HG03060 (cell line): Measurements from ENCODE around the gene SHMT1.

Experiments used
- ATAC-seq: cut with Tn5 transposase; IDR thresholded peaks from one replicate; pipeline ENCODE4 v1.9.1; 2021; ENCODE audit warnings: low read depth, moderate number of reproducible peaks; ENCODE audit not compliant: unreplicated experiment

SHMT1 gene

GRCh38 chr17:18328643-18329204 is 34.6 kb downstream of the SHMT1 start:
- no peak for ATAC-seq

DNA sequence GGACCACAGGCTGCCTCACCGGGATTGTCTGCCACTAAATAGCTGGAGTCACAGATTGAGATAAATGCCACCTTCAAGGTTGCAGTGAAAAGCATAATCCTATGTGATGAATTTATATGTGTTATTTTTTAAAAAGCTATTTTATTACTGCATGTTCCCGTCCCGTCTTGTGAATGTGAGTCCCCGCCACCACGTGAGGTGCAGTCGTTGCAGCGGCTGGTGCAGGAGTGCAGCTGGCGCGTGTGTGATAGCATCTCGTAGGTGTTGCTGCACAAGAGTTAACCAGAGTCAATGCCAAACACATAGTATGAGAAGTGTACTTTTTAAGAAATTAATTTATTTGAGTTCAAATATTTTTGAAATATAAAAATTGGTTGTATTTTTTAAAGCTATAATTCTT is 35.8 kb downstream of the SHMT1 start:
- no peak for ATAC-seq

- no peak for ATAC-seq
Observed at GRCh38 chr17:18327093-18327492, 36.3 kb downstream of the SHMT1 start.

- no peak for ATAC-seq
Observed at GRCh38 chr17:18326572-18326971, 36.8 kb downstream of the SHMT1 start.

- no peak for ATAC-seq
Observed at GRCh38 chr17:18326039-18326438, 37.3 kb downstream of the SHMT1 start.

GRCh38 chr17:18324140-18325050 is 39.0 kb downstream of the SHMT1 start:
- no peak for ATAC-seq

- ATAC-seq, result no peak
Observed at GRCh38 chr17:18323507-18324139, 39.7 kb downstream of the SHMT1 start.

- ATAC-seq, result no peak
Observed at GRCh38 chr17:18323007-18323406, 40.3 kb downstream of the SHMT1 start.

- no peak for ATAC-seq
Observed at GRCh38 chr17:18322522-18322921, 40.8 kb downstream of the SHMT1 start.

DNA sequence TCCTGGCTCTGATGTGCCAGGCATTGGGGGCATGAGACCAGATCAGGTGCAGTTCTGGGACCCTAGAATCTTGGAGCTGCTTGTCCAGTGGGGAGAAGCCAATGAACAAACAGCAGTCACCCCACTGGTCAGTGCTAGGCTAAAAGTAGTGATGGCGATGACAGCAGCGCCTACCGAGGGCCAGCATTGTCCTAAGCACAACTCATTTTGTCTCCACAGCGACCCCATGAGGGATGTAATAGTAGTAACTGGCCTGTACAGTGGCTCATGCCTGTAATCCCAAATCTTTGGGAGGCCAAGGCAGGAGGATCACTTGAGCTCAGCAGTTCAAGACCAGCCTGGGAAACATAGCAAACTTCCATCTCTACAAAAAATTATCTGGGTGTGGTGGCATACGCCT is 42.0 kb downstream of the SHMT1 start:
- no peak for ATAC-seq

DNA sequence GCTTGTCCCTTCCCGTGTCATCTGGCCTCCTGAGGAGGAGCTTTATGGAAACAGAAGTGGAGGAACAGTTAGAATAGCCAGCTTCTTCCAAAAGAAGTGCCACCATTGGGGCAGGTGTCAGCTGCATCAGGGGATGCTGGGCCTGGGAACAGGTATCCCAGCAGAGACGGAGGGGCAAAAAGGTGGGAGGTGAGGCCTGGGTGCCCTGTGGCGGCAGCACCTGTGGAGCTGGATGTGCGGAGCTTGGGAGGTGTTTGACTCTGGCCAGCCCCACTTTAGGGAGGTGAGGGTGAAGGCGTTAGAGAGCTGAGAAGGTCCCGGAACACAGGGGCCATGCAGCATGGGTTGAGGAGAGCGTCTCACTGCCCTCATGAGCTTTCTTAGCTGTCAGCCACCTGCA is 43.0 kb downstream of the SHMT1 start:
- ATAC-seq, result no peak

- ATAC-seq, result no peak
Observed at GRCh38 chr17:18319604-18320256, 43.6 kb downstream of the SHMT1 start.

GRCh38 chr17:18318771-18319450 is 44.4 kb downstream of the SHMT1 start:
- no peak for ATAC-seq

- ATAC-seq, result no peak
Observed at GRCh38 chr17:18318117-18318516, 45.2 kb downstream of the SHMT1 start.

GRCh38 chr17:18315961-18316360 is 47.4 kb downstream of the SHMT1 start:
- ATAC-seq, result no peak

- ATAC-seq, result no peak
Observed at GRCh38 chr17:18315562-18315922, 47.8 kb downstream of the SHMT1 start.

DNA sequence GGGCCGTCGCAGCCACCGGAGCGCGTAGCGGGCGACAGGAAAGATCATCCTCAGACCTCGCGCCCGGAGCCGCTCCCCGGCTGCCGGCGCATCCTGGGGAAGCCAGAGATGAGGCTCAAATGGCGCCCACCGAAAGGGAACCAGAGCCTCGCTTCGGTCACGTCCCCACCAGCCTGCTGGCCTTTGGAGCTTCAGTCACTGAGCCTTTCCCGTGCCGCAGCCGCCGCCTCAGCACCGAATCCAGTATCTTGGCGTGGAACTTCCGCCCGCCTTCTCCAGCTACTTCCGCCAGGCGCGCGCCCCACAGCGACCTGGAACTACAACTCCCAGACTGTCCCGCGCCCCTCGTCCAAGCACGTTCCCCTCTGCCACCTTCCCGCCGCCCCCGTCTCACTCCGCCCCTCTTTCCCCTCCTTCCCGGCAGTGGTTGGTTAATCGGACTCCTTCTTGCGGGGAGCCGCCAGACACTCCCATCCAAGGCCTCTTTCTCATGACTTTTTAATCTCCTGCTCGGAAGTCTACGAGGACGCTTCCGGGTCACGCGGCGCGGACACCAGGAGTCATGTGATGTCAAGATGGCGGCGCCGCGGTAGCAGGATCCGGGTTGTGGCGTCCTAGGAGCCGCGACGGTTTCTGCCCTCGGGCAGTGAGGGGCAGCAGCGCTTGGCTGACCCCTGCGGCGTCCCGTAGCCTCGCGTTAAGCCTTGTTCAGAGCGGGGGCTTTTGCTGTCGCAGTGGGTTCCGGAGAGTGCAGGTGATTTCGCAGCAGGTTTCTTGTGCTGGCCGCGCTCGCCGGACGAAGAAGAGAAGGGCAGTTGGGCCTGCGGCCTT is 48.4 kb downstream of the SHMT1 start, which contains the start of the genes SMCR8 and TOP3A:
TSS of gene SMCR8 (plus strand) at position 563 of the 831 bp plus-strand sequence. CDS start 497 bp downstream, outside the sequence.
TSS of gene TOP3A (minus strand) at position 264 of the 831 bp plus-strand sequence. CDS start at position 48, 216 bp downstream.
- ATAC-seq, result peak; percentile 65

DNA sequence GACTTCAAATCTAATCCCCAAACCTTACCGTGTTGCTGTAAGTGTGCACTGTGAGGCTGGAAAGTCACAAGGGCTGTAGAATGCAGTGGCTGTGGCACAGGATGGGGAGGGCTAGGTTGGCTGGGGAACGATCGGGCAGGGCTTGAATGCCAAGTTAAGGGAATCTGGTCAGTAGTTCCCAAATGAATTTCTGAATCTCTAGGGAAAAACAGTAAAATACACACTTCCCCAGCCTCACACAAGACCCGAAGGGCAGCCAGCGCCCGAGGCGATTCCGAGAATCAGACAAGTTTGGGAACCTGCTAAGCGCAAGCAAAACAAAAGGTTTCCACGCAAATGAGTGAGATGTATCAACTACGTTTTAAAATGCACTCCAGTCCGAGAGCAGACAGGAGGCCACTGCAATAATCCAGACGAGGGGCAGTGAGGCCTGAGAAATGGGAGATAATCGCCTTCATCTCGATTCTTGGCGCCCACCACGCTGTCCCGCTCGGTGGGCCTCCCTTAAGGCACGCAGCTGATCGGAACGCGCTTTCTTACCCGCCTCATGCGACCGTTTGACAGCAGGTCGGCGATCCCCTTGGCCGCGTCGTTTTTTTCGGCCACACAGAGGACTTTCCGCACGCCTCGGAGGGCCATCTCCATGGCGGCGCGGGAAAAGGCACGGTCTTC is 49.2 kb downstream of the SHMT1 start:
- no peak for ATAC-seq

- ATAC-seq, result no peak
Observed at GRCh38 chr17:18309202-18309601, 54.1 kb downstream of the SHMT1 start.
